GM19240 (cell line): ENCODE measurements around the gene CASS4.

Experiments
- DNase-seq: peaks from one replicate; pipeline ENCODE4 v3.0.0; 2011; ENCODE audit warnings: low spot score; ENCODE audit not compliant: insufficient read length

The CASS4 gene

DNA sequence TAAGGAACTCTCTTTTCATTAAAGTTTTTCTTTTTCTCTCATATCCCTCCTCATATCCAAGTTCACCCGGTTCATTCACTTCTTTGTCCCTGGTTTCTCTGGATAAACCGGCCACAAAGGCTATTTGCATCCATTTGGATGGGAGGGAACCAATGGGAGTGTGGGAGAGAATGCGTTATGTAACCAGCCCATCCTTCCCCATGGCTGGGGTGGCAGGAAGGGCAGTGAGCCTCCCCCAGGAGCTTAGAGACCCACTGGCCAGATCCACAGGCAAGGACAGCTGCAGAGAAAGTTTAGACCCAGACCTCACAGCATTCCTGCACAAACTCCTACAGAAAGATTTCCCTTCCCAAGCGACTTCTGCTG is 10.7 kb downstream of the CASS4 start:
- DNase-seq = no peak

DNA sequence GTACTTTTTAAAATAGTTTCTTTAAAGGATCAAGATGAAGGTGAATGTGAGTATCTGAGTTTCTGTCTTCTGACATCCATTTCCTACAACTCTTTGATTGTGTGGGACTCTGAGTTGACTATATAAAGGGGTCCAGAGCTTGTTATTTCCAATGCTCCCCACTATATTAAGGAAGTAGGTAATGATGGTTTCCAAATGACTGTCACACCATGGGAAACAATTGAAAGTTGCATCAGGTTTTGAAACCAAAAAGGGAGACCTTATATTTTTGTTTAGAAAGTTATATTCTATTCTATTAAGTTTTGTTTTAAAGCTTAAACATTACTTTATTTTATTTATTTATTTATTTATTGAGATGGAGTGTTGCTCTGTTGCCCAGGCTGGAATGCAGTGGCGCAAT is 11.2 kb downstream of the CASS4 start:
- no peak for DNase-seq

DNA sequence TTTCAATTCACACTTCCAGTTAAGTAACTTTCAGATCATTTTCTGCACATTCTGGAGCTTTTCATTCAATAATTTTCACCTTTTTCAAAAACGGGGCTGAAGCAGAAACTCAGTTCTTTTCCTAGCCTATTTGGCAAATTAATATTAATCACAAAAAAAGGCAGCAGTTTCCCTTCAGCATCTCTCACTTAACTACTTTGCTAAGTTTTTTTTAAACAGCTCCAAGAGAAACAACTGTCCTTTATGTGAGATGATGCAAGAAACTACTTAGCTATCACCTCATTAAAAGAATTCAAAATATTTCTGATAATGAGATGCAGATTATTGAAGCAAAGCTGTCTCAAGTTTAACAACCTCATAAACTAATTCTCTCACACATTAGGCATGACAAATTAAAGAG is 11.8 kb downstream of the CASS4 start:
- no peak for DNase-seq

DNA sequence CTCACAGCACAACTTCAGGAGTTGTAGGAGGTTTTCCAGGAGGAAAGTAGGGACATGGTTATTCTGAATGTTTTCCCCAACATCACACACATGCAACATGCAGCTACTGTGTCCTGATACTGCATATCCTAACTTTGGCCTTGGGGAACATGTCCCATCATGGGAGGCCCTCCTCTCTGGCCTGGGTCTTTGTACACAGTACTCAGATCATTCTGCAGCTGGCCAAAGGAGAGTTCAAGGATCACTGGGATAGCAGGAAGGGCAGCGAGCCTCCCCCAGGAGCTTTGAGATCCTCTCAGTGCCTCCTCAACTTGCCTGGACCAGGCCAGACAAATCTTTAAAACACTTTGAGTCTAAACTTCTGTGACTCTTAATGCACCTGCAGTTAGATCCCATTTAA is 12.9 kb downstream of the CASS4 start:
- DNase-seq = no peak

DNA sequence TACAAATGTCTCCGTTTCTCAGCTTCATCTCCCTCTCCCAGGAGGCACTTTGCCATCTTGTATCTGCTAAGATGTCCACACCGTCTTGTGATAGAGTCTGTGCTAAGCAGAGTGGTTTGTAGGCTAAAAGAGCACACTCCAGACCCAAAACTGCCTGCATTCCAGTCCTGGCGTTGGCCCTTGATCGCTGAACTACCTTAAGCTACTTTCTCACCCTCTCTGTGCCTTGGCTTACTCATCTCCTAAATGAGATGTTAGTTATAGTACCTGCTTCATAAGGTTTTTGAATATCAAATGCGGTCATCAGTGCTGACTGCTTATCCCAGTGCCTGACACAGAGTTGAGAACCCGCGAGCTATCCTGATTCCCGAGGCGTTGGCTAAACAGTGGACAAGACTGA is 14.0 kb downstream of the CASS4 start:
- DNase-seq = no peak

DNA sequence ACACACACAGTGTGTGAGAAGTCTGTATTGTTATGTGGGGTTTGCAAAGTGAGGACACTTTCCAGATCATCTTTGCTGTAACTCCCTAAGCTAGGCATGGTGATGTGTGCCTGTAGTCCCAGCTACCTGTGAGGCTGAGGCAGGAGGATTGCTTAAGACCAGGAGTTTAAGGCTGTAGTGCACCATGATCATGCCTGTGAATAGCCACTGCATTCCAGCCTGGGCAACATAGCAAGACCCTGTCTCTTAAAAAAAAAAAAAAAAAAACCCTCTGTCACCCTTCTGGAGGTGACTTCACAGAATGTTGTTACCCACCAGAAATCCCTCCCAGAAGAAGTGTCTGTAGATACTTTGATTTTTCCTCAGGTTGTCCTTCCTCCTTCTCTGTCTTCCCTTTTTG is 14.9 kb downstream of the CASS4 start:
- no peak for DNase-seq

DNA sequence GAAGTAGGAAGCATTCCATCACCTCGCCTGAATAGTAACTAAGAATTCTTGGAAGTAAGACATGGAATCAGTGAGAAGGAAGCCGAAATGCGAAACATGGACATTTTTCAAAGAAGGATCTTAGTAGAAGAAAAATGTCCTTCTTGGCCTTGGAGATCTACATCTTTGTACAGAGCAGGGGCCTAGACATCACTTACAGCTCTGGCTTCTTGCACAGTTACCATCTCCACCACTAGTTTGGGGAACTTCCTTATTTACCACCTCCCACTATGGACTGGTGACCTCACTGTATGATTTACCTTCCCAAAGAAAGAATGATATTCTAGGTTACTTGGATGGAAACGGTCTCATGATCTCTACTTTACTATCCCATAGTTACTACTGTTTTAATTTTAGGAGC is 15.7 kb downstream of the CASS4 start:
- DNase-seq = no peak

DNA sequence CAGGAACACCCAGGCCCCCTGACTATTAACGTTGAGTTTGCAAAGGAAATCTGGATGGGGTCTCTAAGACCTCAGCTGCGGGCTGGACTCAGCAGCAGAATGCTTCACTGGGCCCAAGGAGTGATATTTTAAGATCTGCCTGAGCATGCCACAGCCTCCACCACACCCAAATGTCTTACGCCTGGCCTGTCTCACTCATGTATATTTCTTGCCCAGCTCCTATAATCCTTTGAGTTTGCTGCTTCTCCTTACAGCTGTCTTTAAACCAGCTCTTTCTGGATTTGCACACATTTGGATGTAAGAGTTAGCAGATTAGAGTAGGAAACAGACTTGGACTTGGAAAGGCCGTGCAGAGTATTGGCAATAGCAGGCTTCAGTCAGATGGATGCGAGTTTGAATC is 16.4 kb downstream of the CASS4 start:
- no peak for DNase-seq

DNA sequence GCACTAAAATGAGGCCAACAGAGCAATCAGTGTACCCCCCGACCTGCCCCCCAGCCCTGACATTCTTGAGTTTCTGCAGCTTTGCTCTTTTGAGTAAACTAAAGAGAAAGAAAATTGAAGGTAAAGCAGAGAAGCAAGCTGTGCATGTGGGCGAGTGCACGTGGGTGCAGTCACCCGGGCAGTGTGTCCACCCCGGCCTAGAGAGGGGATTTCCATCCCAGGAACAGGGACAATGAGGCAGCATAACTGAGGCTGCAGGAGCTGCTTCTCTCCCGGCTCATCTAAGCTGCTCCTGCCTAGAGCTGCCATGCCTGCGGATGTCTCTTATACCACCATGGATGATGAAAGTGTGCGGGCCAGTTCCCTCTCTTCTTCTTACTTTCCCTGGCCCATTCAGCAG is 16.8 kb downstream of the CASS4 start:
- DNase-seq = no peak

DNA sequence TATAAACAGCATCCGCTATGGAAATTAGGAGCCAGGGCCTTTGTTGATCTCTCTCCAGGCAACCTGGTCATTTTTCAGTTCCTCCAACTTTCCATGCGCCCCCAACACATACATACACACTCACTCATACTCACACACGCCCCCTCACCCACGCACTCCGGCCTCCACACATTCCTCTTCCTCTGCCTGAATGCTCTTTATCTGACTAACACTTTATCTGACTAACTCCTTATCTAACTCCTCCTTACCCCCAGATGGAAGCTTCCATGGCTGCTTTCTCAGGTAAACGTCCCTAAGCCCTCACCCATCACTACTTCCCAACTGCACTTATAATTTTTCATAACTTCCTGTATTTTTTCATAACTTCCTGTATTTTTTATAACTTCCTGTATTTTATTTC is 17.4 kb downstream of the CASS4 start:
- no peak for DNase-seq

DNA sequence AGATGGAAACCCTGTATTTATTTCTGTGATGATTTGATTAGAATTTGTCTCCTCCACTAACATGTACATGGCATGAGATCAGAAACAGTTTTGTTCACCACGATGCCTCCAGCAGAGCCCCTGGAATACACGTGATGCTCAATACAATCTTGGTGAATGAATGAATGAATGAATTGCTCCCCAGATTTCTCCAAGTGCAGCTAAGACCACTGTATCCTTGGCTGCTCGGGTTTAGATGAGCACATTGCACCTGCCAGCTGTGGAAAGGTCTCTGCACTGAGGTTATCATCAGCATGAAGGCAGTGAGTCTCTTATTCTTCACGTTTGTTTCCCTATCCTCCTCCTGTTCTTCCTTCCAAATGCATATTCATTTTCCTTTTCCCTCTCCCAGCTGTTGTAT is 17.9 kb downstream of the CASS4 start:
- DNase-seq = no peak

DNA sequence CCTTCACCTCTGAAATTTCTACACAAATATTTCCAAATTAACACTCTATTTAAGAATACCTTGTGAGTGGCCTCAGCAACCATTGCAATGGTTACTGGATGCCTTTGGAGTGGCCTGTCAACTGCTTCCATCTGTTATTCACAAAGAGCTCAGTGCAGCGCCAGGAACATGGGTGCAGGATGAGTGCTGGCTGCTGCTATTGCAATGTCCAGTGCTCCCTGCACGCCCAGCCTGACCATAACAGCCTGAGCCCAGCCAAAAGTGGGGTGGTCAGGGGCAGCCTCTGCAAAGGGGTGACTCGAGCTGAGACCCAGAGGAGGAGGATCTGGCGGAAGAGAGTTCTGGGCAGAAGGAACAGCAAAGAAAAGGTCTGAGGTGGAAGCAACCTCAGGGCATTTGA is 18.4 kb downstream of the CASS4 start:
- no peak for DNase-seq

DNA sequence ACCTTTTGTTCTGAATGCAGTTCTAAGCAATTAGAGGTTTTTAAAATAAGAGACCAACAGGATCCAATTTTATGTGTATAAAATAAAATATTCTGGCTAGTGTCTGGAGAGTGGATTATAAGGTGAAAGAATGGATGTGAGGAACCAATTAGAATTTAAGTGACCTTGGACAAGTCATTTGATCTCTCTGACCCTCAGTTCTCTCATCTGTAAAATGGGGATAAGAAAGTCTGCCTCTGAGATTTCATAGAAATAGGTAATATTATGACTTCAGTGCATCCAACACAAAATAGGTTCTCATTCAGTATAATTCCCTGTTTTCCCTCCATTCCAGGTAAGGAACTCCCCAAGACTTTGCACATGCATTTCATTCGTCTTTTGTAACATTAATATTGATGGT is 18.9 kb downstream of the CASS4 start:
- no peak for DNase-seq

DNA sequence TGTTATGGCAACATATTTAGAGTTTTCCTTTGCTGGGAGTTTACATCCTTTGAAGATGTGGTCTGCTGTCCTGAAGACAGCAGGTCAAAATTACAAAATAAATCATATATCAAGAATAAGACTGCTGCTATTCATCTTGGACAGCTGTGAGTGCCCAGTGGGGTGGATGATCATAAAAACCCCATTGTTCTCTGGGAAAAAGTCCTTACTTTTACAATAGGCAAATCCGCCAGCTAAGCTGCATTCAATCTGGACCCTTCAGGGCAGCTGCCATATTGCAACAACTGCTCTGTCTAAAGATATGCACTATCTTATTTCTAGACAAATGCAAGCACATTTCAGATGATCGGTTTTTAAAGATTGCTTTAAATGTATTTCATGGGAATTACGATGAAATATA is 19.4 kb downstream of the CASS4 start:
- no peak for DNase-seq

DNA sequence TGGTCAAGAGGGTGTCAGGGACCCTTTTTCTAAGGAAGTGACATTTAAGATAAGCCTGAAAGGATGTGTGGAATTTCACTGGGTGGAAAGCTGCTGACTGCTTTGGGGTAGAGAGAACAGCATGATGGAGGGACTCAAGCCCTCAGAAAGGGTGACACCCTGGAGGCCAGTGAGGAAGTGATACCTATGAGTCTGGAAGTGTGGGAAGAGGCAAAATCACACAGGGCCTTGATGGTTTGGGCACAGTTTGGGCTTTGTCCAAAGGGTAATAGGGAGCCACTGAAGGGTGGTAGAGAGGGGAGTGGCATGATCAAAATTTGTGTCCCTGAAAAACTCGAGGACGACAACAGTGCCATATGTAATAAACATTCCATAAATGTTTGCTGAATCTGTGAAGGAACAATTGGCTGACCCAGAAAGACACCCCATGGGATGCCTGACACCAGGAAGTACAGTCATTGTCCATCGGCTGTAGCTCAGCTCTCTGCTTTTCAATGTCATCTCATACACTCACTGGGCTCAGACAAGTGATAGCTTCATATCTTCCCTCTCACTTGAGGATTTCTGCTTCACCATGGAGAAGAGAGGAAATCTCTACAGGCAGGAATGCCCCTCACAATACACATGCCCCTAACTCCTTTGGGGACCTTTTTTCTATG is 21.3 kb downstream of the CASS4 start:
- no peak for DNase-seq

DNA sequence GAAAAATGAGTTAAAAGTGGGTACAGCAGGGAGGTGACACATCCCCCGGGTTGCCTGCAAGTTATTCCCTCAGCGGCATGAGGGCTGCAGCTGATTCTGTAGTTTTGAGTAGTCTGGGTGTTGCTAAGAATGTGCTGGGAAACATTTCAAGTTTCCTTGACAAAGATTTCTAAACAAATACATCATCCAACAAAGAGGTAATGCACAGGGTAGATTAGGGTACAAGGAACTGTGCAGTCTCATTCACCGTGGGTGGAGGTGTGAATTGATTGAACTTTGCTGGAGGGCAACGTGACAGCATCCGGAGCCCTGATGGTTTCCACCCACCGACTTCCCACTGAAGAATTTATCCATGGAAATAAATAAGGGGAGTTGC is 21.8 kb downstream of the CASS4 start:
- no peak for DNase-seq

DNA sequence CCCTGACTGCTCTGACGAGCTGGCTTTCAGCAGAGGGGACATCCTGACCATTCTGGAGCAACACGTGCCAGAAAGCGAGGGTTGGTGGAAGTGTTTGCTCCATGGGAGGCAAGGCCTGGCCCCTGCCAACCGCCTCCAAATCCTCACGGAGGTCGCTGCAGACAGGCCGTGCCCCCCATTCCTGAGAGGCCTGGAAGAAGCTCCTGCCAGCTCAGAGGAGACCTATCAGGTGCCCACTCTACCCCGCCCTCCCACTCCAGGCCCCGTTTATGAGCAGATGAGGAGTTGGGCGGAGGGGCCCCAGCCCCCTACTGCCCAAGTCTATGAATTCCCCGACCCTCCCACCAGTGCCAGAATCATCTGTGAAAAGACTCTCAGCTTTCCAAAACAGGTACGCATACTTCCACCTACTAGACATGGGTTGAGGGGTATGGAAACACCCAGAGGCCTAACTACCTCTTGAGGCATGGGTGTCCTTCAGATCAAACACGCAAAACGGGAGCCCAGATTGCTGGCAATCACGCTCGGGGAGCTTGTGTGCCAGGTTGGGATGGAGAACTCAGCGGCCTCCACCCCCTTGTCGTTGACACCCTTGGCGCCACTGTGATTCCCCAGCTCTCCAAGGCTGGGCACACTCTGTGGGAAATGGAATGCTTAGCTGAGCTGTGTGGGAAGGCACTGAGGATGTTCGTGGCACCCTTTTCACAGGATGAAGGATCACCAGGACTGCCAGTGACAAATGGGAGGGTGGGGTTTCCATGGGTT is 25.3 kb downstream of the CASS4 start:
- no peak for DNase-seq

DNA sequence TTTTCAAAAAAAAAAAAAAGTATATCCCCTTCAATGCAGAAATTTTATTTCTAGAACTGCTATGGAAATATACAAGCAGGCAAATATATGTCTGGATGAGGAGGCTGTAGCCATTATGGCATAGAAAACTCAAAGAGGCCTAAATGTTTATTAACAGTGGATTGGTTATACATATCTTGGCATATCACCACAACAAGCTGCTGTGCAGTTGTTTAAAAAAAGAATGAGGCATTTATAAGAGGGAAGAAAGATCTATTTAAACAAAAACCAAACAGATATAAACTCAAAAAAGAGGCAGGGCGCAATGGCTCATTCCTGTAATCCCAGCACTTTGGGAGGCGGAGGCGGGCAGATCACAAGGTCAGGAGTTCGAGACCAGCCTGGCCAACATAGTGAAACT is 26.2 kb downstream of the CASS4 start:
- DNase-seq = no peak

DNA sequence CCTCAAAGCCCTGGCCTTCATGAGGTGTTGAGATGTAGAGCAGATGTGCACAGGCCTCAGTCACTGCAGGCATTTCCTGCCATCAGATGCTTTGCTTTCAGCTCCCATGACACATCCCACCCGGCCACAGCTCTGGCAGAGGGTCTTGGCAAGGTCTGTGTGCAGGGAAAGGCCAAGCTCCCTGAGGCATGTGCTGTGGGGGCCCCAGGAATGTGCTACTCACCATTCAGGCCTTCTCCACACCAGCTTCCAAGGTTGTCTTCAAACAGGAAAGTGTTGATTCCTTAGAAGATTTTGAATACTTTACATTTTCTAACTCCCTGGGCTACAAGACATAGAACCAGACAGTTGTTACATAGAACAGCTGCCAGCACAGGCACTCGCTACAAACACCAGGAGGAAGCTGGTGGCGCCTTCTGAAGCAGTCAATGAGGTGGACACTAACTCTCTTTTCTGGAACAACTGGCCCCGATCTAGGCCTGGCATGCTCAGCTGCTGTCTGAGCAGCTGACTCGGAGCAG is 27.8 kb downstream of the CASS4 start:
- DNase-seq = no peak

DNA sequence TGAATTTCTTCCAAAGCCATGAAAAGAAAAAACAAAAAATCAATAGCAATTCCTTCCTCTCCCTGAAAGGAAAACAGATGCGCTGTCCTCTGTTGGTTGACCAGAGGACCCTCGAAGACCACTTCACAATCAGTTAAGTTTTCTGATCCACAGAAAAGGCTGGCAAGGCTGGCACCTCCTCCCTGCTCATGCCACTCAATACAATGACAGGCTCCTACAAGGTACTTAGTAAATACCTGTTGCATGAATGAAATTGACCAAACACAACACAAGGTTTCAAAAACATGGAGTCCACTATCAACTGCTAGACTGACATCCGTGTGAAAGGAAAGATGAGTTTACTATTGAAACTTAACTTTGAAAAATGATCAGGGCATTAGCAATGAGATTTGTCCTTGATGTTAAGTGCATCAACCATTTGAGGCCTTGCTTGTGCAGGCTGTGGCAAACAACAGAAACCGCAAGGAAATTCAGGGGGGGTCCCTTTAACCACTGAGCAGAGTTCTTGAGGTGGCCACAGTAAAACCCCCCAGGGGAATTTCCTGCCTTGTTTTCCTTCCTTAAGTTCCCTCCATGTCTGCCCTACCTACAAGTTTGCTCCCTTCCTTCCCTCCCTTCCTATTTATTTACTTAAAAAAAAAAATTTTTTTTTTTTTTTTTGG is 28.4 kb downstream of the CASS4 start:
- DNase-seq = peak; percentile 25

DNA sequence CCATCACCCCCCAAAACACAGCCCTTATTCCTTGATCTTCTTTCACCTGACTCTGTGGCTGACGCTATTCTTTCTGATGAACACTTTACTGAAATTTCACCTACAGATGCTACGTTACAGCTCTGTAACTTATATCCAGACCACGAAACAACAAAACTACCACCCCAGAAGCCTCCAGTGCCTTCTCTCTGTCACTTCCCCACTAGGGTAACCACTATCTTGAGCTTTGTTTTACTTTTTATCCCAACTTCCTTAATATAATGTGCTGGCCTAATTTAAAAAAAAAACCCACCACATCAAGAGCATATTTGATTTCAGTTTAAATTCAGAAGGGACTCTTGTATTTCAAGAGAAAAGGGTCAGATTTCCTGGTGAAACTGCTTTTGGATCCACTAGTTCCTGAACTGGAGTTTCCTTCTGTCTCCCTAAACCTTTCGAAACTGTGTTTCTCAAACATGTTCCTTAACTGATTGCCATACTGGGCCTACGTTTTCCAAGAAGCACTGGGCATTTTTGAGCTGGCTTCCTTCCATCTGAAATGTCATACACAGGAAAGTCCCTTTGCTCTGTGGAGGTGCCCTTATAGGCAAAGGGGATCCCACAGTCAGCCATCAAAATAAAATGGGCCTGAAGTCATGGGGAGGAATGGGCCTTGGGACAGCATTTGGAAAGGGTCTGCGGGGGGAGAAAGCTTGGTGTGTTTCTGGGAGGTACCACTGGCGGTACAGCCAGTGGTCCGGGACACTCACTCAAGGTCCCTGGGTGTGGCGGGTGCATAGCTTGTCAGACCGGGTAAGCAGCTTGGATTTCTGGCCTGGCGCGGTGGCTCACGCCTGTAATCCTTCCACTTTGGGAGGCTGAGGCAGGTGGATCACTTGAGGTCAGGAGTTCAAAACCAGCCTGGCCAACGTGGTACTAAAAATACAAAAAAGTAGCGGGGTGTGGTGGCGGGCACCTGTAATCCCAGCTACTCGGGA is 30.6 kb downstream of the CASS4 start:
- DNase-seq = no peak
